Measurements from ENCODE around the gene PTGER1. TPM values are rescaled to one million over a fixed set of nuclear protein-coding genes. Genes with fewer than 3 reads are reported as not detected.

PTGER1 gene
- total and polyA plus RNA-seq, 2 of the 13 experiments (the other 11 are each of a cell fraction or from before 2014, with no cell fraction given), result 0.13 TPM; not detected in 1

GRCh38 chr19:14496029-14496833 lies 21.1 kb upstream of the PTGER1 start, which contains the start of gene GIPC1 (continued):
- TF ChIP-seq RERE (CRISPR knock-in tag; IDR thresholded peaks at IDR 0.05; ENCODE audit: low read depth) (no peak; the same call in 1 of the 2 replicates), THYN1 (CRISPR knock-in tag; IDR thresholded peaks at IDR 0.05; ENCODE audit: borderline replicate concordance, low read depth) (no peak), ZBTB25 (CRISPR knock-in tag; IDR thresholded peaks at IDR 0.05) (peak; percentile 95), FOXC1 (CRISPR knock-in tag; IDR thresholded peaks at IDR 0.05; ENCODE audit: borderline replicate concordance) (peak; percentile 88), MED13 (CRISPR knock-in tag; IDR thresholded peaks at IDR 0.05) (no peak), SNAPC2 (CRISPR knock-in tag; IDR thresholded peaks at IDR 0.05) (no peak), ZNF256 (CRISPR knock-in tag; conservative IDR thresholded peaks at IDR 0.05) (no peak), ZNF761 (CRISPR knock-in tag; conservative IDR thresholded peaks at IDR 0.05) (no peak; the same call in 1 of the 2 replicates), ZNF563 (CRISPR knock-in tag; IDR thresholded peaks at IDR 0.05) (no peak; the same call in 1 of the 2 replicates), ADNP (CRISPR knock-in tag; IDR thresholded peaks at IDR 0.05) (0 out of 2 replicates have a peak, but pooled peaks have one; percentile 70), SOX5 (CRISPR knock-in tag; IDR thresholded peaks at IDR 0.05; ENCODE audit: borderline replicate concordance) (peak; percentile 67; the same call in 1 of the 2 replicates), RAD21 (CRISPR knock-in tag; IDR thresholded peaks at IDR 0.05) (0 out of 2 replicates have a peak, but pooled peaks have one; percentile 44), BHLHE40 (IDR thresholded peaks at IDR 0.05; ENCODE audit: low read length) (peak; percentile 98), ZNF891 (CRISPR knock-in tag; IDR thresholded peaks at IDR 0.05) (peak; percentile 63; the same call in 1 of the 2 replicates), ZBTB1 (CRISPR knock-in tag; IDR thresholded peaks at IDR 0.05; ENCODE audit: borderline replicate concordance) (no peak), RFX3 (CRISPR knock-in tag; IDR thresholded peaks at IDR 0.05) (no peak), HNRNPUL1 (IDR thresholded peaks at IDR 0.05; ENCODE audit: low read depth, low read length) (no peak), NFKB2 (CRISPR knock-in tag; IDR thresholded peaks at IDR 0.05; ENCODE audit: borderline replicate concordance) (no peak), GZF1 (CRISPR knock-in tag; IDR thresholded peaks at IDR 0.05) (no peak), ZKSCAN8 (CRISPR knock-in tag; IDR thresholded peaks at IDR 0.05; ENCODE audit: borderline replicate concordance) (peak; percentile 76; the same call in 1 of the 2 replicates), SMYD3 (CRISPR knock-in tag; IDR thresholded peaks at IDR 0.05) (no peak)
- TF ChIP-seq, protein P1, sequence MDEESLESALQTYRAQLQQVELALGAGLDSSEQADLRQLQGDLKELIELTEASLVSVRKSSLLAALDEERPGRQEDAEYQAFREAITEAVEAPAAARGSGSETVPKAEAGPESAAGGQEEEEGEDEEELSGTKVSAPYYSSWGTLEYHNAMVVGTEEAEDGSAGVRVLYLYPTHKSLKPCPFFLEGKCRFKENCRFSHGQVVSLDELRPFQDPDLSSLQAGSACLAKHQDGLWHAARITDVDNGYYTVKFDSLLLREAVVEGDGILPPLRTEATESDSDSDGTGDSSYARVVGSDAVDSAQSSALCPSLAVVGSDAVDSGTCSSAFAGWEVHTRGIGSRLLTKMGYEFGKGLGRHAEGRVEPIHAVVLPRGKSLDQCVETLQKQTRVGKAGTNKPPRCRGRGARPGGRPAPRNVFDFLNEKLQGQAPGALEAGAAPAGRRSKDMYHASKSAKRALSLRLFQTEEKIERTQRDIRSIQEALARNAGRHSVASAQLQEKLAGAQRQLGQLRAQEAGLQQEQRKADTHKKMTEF (CRISPR knock-in tag; IDR thresholded peaks at IDR 0.05), result peak; percentile 79
